IPS DF 19.7 (cell line): Measurements from ENCODE around the gene CDK17.
"Not testable (repeated sequence)": the region's sequence is repeated elsewhere in the genome, so short reads cannot be mapped to it uniquely, and the experiment has no call there.

Experiments used
- DNase-seq: peaks from one replicate; pipeline ENCODE4 v3.0.0-alpha.2; 2013; ENCODE audit warnings: low read depth, low spot score

CDK17 gene

DNA sequence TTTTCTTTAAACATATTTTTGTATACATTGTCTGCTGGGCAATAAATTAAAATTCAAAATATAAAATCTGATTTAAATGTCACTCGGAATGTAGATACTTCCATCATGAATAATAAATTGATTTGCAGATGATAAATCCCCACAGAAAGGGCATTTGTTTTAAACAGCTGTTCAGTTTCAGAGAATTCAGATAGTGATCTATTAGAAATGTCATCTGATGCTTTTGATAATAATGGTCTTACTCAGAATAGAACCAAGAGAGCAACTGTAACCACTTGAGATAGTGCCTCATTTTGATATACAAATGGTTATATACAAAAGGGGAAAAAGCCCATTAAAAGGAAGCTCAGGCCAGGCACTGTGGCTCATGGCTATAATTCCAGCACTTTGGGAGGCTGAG, 43.4 kb downstream of the CDK17 start:
- no peak for DNase-seq

DNA sequence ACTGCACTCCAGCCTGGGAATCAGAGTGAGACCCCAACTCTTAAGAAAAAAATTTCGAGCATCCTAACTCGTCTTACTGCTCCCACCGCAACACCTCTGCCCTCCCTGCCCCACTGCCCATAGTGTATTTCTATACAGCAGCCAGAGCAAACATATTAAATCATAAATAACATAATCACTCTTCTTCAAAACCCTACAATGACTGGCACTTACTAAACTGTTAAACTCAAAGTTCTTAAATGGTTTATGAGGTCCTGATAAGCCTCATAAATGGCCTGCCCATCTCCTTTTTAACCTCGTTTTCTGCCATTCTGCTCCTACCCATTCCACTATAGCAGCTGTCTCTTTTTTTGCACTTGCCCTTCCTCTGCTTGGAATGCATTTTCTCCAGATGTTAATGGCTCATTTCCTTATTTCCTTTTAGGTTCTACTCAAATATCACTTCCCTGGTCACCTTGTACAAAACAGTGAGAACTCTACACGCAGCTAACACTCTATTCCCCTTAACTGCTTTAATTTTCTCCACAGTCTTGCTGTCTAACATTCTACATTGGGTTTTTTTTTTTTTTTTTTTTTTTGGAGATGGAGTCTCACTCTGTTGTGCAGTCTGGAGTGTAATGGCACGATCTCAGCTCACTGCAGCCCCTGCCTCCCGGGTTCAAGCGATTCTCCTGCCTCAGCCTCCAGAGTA, 45.2 kb downstream of the CDK17 start:
- DNase-seq: no peak

- DNase-seq: no peak
These were observed 45.9 kb downstream of the CDK17 start for GRCh38 chr12:96354326-96354725.

GRCh38 chr12:96352161-96352835, 47.9 kb downstream of the CDK17 start:
- DNase-seq: no peak

- DNase-seq: no peak
These were observed 49.3 kb downstream of the CDK17 start for GRCh38 chr12:96350982-96351381.

DNA sequence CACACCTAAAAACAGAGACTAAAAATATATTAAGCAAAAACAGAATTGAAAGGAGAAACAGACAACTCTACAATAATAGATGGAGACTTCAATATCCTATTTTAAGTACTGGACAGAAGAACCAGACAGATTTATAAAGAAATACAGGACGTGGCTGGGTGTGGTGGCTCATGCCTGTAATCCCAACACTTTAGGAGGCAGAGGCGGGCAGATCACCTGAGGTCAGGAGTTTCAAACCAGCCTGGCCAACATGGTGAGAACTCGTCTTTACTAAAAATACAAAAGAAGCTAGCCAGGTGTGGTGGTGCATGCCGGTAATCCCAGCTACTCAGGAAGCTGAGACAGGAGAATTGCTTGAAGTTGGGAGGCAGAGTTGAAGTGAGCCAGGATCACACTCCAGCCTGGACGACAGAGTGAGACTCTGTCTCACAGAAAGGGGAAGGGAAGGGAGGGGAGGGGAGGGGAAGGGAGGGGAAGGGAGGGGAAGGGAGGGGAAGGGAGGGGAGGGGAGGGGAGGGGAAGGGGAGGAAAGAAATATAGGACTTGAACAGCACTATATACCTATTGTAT, 53.0 kb downstream of the CDK17 start:
- DNase-seq: no peak

DNA sequence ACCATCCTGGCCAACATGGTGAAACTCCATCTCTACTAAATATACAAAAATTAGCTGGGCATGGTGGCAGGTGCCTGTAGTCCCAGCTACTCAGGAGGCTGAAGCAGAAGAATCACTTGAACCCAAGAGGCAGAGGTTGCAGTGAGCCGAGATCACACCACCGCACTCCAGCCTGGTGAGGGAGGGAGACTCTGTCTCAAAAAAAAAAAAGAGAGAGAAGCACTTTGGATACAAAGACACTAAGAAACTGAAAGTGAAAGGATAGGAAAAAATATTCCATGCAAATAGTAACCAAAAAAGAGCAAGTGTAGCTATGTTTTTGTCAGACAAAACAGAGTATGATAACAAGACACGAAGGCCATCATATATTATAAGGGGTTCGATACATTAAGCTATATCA, 53.5 kb downstream of the CDK17 start:
- DNase-seq: not testable (repeated sequence)

DNA sequence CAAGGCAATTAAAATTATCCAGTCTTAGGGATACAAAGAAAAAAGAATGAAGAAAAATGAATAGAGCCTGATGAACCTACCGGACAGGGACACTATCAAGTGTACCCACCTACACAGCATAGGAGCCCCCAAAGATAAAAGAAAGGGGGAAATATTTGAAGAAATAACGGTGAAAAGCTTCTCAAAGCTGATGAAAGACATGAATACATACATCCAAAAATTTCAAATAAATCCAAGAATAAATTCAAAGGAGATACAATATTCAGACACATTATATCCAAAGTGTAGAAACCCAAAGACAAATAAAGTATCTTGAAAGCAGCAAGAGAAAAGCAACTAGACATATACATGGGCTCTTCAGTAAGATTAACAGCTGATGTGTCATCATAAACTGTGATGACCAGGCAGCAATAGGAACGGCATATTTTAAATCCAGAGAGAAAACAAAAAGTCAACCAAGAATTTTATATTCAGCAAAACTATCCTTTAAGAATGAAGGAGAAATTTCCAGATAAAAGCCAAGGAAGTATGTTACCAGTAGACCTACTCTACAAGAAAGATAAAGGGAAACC, 56.0 kb downstream of the CDK17 start:
- DNase-seq: no peak

- no peak for DNase-seq
These were observed 56.8 kb downstream of the CDK17 start for GRCh38 chr12:96343347-96343954.

- not testable (repeated sequence) for DNase-seq
These were observed 60.6 kb downstream of the CDK17 start for GRCh38 chr12:96339666-96340065.

GRCh38 chr12:96338852-96339471, 61.3 kb downstream of the CDK17 start:
- DNase-seq: no peak

DNA sequence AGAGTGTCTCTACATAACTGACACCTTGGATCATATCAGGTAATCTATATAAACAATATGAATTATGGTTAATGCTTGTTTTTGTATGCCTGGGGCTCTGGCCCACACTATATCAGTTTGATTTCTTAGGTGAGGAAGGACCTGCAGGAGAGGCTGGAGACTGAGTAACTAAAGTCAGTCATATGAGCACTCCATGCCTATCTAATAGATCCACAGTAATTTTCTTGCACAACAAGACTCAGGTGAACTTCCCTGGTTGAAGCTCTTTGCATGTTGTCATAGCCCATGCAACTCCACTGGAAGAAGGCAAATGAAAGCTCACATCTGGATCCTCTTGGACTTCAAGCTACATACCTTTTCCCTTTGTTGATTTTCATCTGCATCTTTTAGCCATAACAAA, 62.3 kb downstream of the CDK17 start:
- no peak for DNase-seq

- no peak for DNase-seq
These were observed 63.8 kb downstream of the CDK17 start for GRCh38 chr12:96336489-96336888.

- DNase-seq: no peak
These were observed 65.0 kb downstream of the CDK17 start for GRCh38 chr12:96335270-96335669.

- no peak for DNase-seq
These were observed 65.7 kb downstream of the CDK17 start for GRCh38 chr12:96334502-96334901.

- DNase-seq: no peak
These were observed 70.7 kb downstream of the CDK17 start for GRCh38 chr12:96329545-96329944.

DNA sequence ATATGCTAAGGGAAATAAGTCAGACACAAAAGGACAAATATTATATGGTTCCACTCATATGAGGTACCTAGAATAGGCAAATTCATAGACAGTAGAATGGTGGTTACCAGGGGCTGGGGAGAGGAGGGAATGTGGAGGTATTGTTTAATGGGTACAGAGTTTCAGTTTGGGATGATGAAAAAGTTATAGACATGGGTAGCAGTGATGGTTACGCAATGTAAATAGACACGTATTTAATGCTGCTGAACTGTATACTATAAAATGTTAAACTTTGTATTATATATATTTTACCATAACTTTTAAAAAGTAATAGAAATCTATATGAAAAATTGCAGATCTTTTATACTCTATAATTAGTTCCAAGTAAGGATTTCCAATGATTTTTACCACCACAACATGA, 71.2 kb downstream of the CDK17 start:
- no peak for DNase-seq

DNA sequence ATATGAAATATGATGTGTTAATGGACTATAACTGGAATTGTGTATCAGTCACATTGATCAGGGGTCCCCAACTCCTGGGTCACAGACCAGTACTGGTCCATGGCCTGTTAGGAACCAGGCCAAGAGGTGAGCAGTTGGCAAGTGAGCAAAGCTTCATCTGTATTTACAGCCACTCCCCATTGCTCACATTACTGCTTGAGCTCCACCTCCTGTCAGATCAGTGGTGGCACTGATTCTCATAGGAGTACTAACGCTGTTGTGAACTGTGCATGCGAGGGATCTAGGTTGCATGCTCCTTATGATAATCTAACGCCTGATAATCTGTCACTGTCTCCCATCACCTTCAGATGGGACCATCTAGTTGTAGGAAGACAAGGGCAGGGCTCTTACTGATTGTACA, 72.3 kb downstream of the CDK17 start:
- no peak for DNase-seq

DNA sequence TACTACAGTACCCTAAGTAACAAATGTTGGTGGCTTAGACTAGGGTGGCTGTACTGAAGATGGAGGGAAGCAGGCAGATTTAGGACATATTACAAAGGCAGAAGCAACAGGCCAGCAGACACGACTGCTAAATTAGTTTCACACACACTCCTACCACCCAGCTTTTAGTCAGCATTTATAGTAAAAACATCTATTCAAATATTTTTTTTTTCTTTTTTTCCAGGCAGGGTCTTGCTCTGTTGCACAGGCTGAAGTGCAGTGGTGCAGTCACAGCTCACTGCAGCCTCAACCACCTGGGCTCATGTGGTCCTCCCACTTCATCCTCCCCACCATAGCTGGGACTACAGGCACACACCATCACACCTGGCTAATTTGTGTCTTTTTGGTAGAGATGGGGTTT, 72.9 kb downstream of the CDK17 start:
- no peak for DNase-seq

- no peak for DNase-seq
These were observed 73.5 kb downstream of the CDK17 start for GRCh38 chr12:96326628-96327227.

DNA sequence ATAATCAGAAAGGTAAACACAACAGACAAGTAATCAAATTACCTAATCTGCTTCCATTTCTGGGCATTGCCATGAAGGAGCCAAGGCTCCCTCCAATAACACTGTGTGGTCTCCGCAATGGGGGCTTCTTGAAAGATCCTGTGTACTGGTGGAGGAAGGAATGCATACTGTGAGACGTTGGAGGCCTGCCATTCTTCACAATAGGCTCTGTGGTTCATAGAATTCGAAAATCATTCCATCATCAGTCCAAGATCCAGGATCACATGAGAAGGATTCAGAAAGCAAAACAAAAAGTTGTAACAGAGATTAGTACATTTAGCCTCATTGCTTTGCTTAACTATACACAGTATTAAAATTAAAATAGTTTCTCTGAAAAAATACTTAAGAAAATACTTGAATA, 76.3 kb downstream of the CDK17 start:
- no peak for DNase-seq

DNA sequence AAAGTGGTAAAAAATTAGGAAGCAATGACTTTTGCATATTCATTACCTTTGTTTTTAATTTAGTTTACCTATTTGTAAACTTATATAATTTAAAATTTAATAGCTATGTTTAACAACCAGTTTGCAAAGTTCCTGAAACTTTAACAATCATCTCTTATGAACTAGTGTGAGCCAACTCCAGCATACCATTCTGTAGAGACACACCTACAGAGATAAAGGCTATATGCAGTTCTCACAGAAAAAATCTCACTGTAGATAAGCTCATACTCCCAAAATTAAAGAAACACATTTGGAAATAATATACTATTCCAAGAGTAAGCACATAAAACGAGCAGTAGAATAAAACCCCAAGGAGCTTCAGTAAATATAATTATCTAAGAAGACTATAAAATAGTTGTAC, 77.5 kb downstream of the CDK17 start:
- no peak for DNase-seq
